DMS 273 treated with DMSO at 0.1 percent for 48 hours (cell line): Measurements from ENCODE around the gene LRIG3.
A peak's percentile ranks its signal among the peaks of the same experiment; 100 is the strongest.
"Not testable (repeated sequence)": the region's sequence is repeated elsewhere in the genome, so short reads cannot be mapped to it uniquely, and the experiment has no call there.

Source experiments
- DNase-seq: peaks from one replicate; lab custom pipeline; 2025; lab: John Stamatoyannopoulos, UW

The LRIG3 gene

DNA sequence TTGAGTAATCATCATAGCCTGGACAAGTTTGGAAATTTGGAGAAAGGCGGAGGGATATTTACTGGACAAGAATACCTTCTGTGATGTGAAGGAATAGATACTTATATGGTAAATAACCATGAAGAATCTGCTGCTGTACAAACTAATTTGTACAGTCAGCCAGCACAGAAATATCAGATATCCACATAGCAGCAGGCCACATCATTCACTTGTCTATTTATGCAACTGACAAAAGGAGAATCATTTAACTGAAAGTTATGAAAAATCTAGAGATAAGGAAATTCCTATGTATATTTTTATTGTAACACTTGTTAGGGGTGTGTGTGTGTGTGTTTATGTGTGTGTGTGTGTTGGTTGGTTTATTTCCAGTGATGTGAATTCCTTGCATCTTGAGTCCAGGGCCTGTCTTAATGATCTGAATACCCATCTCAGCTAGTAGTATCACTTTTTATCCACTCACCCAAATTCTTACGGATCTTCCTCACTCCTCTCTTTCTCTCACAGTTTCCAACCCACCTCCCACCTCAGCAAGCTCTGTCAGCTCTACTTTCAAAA is 10.5 kb upstream of the LRIG3 start:
- no peak for DNase-seq

DNA sequence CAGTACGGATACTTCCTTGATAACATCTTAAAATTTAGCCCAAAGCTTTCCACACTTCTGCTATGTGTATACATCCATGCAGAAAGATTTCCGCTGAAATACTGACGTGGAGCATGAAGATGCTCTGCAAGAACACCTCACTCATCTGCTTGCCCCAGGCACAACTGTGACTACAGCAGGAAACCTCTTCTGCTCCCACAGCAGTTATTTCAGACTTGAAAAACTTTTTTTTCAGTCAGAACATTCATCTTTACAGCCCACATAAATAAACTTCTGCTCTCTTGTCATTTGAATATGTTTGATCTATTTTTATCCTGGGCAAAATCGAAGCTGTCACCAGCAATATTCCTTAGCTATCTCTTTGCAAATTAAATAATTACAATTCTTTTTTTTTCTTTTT is 6.8 kb upstream of the LRIG3 start:
- no peak for DNase-seq

DNA sequence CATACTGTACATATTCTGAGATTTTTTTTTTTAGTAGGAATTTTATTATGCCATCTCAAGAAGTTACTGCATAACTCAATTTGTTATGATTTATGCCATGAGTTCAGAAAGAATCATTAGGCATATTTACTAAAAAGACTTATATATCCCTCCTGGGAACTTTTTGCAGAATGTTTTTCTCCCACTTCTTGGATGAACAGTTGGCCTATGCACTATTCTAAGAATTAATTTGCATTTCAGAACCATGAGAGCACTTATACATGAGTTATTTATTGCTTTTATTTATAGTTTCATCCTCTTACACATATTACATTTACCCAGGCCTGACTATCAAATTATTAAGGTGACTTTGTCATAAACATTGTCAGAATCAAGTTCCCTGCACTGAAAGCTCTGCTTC is 6.3 kb upstream of the LRIG3 start:
- no peak for DNase-seq

DNA sequence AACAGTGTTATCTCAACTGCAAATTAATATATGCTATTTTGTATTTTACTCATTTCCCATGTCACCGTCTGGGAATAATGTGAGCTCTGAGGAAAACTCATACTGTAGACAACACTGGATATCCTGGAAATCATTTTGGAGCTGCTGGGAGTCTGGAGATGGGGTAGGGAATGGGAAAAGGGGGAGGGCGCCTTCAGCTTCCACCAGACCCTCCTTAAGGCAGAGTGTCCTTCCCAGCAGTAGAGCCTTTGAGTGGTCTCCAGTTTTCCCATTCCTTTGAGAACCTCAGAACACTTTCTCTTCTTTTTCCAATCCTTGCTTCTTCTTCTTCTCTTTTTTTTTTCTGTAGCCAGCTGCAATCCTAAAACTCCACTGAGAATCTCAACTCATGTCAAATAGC is 5.4 kb upstream of the LRIG3 start:
- no peak for DNase-seq

DNA sequence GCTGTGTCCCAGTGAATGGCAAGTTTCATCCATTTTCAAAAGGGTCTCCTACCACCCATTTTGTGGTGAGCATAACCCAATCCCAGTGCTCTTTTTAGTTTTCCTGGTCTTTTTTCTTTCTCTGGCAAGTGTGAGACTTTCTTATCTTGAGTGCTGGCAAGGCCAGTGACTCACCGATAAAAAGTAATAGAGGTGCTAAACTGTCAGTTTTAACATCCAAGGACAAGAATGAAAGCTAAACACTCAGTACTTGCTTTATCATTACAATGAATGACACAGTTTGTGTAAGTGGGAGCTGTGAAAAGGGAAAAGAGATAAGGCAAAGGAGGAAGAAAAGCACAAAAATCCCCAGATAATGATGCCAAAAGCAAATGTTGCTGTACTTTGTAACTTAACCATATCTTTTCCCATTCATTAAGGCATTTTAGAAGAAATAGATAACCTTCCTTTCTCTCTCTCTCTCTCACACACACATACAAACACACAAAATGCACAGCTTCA is 4.9 kb upstream of the LRIG3 start:
- DNase-seq: no peak

DNA sequence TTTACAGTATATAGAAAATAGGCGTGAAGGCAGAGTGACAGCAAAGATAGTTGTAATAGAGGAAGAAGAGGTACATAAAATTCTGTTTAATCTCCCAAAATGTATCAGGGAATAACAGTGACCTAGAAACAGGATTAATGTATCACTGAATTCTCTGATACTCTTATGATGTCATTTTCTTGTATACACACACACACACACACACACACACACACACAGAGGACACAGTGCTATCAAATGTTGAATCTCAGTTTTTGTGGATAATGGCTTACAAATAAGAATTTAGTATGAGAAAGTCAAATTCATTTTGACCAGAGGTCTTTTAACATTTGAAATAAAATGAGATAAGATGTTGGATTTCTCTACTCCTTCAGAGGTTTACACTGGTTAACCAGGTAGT is 4.3 kb upstream of the LRIG3 start:
- no peak for DNase-seq

DNA sequence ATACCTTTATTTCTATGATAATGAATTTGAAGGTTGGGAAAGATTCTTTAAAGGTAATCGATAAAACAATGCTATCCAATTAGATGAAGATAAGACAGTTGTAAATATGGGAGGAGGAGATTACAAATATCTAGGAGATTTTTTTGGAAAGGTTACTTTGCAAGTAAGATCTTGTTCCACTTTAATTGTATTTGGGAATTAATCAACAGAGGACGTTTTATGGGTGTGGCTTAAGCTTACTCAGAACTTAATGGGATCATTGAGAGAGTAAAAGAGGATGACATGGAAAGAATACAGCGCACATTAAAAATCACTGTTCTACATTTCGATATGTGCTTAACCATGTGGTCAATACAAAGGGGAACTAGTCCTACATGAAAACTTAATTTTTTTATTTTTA is 3.5 kb upstream of the LRIG3 start:
- DNase-seq: no peak

DNA sequence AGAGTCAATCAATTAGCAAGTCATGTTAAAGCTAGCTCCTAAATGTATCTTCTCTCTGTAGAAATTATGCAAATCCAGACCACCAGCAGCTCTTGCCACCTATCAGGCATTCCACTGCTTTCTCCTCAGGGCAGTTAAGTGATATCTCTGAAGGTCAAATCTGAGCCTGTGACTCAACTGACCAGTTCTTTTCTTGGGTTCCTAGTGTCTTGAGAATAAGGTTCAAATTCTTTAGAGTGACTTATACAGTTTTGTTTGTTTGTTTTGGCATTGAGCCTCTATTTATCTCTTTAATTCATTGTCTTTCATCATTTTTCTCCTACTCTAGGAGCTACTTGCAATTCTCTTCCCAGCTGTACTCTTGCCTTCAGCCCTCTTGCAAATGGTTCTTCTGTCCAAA is 2.5 kb upstream of the LRIG3 start:
- DNase-seq: no peak

DNA sequence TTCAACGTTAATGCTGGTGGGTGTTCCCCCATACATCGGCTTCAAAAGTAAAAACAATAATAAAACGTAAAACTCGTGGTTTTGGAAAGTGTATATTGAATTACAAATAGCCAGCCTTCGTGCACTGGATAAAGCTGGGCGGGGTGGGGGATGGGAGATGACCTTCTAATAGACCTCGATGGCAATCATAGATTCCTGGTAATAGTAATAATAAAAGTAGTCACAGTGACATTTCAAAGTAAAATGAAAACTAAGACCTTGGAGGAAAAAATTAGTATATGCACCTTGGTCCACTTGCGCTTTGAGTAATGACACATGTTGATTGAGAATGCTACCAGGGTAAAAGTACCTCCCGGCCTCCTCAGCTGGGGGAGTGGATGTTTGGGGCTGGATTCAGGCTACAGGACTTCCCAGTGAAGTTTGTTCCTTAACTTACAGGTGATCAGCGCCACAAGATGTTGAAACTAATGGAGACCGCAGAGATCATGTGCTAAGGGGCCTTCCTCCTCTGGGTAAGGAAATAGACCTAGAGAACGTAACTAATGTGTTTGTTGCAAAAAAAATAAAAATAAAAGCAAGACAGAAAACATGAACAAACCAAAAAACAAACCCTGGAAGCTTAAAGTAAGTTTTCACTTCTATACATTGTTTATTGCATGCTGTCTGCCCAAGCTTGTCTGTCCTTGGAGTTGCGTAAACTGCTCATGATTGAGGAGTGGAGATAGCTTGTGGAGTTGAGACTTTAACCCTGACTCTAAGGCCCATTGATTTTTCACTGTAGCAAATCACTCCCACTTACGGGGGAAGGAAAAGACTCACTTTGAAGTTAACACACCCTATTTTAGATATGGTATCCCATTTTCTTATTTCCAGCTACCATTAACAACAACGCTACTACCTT is 907 bp upstream of the LRIG3 start:
- no peak for DNase-seq

DNA sequence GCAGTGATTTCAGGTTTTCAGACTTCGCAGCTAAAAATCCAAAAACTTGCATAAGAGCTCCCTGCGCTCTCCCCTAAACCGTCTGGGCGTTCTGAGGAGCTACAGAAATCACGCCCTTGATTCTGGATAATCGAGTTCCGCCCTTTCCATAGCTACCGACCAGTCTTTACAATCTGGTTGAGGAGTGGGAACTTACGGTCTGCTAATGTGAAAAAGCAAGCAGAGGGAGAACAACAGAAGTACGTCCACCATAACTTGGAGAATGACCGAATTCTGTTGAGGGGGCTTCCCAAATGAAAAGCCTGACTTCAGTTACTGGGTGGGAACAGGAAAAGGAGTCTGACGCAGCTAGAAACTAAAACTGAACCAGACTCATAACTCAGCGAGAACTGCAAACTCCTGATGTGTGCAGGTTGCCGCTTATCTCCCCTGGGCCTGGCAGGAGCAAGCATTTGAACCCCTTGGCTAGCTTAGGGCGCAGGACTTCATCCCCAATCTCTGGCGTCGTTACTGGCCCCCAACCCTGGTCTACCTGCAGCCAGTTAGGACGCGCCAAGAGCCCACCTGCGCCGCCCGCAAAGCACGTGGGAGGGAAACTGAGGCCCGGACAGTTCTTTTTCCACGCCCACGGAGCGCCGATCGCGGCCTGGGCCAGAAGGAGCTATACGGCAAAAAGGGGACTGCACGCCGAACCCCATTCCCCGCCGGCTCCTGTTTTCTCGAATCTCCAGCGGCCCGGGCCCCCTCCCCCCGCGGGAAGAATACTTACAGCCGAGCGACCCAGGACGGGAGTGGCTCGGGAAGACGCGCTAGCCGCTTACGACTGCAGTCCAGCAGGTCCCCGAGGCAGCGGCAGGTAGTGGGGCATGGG is 838 bp downstream of the LRIG3 start:
- DNase-seq: peak; percentile 14

DNA sequence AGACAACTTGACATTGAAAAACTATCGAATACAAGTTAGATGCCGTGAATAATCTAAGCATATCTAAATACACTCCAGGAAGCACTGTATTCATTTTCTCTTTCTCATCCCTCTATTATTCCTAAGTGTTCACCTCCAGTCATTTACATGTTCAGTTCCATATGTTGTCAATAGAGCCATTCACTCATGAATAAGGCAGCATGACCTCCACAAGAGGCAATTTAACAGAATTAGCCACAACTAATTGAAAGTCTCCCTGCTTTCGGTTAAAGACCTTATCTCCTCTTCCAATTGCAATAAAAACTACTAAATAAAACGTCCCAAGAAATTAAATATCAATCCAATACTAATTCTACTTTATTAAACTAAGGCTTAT is 1.8 kb downstream of the LRIG3 start:
- peak; percentile 7 for DNase-seq

DNA sequence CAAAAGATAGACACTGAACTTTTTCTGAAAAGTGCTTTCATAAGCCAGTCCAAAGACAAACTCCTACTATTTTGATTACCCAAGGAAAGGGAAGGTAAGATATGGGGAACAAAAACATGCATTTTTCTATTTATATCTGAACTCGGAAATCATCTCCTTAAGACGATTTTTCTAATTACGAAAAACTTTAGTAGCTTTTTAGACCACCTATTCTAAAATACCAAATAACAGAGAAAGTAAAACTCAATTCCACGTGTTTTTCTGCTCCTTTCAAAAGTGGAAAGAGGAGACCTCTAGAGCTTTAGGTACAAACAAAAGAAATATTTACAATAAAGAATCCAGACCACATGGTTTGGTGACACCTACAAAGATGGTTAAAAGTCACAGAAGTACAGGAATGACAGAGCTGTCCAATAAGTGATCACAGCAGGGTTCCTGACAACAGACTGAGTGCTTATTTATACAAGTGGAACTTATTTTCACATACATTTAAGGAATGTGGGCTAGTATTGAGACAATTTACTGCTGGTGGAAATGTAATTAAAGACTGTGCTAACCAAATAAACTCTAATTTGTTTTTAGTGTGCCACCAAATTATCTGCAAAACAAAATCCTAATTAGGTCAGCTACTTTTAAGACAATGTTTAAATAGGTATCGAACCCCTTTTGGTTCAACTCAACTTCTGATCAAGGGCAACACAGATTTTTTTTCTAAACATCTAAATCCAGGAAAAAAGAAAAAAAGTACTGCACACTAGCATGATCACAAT is 2.4 kb downstream of the LRIG3 start:
- no peak for DNase-seq

DNA sequence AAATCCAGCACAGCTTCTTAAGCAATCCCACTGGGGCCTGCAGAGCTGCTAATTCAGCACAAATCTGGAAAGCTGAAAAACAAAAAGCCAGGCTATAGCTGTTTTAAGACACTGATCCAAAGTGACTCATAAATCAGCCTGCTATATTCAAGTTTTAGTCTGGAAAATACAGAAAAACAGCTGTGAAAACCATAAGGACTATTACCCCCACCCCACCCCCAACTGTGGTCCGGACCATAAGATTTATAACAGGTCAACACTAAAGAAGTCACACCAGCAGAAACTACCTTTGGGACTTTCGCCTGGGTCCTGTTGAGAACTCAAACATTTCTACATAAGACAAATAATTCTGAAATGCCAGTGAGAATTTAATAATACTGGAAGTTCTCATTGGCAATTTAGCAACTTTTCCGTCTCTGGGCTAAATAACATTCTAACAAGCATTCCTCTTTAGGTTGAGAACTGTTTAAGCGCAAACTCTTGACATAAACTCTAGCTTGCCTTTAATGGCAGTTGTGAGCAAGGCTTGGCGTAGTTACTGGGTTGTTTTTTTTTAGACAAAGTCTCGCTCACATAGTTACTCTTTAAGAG is 3.3 kb downstream of the LRIG3 start:
- no peak for DNase-seq

DNA sequence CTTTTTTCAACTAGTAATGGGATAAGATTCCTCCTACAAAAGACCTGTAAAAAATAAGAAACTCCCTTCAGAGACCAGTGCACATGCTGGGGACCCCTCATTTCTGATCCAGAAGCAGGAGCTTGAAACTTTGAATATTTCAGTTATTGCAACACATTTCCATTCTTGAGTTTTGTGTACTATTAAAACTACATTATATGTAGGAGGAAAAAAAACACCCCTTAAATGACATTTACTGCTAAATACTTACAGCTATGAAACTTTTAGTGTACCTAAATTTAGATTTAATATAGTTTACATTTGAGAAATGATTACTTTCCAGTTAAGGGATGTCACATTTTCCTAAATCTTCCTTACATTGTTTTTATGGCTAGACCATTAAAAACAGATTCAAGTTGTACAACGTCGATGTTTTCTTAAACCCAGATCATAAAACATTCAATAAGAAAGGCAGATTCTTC is 4.1 kb downstream of the LRIG3 start:
- no peak for DNase-seq

DNA sequence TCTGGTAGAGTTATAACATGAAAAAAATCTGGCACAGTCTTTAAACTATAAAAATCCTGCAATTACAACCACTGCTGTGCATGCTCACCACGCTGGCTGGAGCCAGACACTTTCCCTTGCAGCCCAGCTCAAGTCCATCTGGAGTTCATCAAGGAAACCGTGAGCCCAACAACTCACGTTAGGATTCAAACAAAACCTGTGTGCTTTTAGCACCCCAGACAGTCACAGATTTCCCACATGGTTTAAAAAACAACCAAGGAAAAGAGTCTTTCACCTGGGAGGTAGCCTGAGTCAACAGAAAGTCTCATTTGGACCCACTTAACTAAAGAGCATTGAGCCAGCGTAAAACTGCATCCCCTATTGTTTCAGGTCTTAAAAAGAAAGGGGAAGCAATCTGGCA is 4.7 kb downstream of the LRIG3 start:
- DNase-seq: peak; percentile 70

DNA sequence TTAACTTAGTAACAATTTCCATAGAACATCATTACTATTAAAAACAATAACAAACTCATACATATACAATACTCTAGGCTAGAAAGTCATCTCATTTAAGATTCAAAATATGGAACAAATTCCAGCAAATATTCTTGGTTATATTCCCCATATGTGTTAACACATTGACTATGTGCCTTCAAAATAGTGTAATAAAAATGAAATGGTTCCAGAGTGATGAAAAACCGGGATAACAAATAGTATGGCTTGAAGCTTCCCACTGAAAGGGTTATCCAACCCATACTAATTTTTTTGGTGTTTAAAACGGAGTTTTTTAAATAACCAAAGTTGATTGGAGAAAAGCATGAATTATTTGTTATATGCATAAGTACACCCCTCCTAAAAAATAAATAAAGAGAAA is 5.3 kb downstream of the LRIG3 start:
- no peak for DNase-seq

DNA sequence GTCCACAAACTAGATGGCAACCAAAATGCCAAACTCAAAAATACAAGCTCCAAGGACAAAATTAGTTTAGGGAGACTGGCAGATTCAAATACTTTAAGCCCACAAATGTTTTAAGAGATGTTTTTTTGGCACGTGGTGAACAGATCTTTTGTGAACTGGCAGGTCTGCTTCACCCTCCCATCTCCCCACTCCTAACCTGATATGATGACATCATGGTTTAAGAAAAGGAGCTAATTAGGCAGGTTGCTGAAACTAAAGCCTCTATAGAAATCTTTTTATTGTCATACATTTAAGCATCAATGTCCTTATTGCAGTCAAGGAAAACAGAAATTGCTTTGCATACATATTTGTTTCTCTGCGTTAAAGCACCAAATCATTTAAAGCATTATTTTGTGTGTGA is 5.8 kb downstream of the LRIG3 start:
- no peak for DNase-seq

DNA sequence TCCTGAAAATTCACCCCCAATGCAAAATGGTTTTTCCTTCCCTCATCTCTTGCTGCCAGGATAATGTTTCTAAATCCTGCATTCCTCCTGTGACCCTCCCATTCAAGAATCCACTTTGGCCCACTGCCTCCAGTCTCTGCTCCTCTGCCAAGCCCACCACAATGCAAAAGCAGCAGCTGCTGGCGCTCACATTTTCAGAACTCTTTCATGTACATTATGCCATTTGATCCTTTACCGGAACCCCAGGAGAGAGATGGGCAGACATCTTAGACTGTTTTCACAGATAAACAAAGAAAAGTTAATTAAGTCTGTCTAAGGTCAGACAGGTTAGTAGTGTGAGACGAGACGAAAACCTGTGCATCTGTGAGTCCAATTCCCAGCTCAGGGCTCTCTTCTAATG is 12.9 kb downstream of the LRIG3 start:
- no peak for DNase-seq

DNA sequence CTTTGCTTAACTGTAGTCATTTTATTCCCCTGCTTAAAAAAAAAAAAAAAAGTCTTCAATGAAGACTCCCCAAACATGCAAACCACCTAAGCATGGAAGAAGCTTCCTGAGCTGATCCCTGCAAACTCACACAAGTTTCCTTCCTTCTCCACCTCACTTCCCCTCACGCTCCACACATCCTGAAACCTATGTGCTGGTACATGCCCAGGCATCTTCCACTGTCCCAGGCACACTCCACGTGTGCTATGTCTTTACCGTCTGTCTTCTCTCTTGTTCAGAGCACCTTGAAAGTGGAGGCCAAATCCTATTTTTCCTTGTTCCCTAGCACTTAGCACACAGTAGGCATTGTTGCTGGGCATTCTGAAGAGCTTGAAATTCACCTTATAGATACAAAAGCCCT is 13.4 kb downstream of the LRIG3 start:
- DNase-seq: no peak

DNA sequence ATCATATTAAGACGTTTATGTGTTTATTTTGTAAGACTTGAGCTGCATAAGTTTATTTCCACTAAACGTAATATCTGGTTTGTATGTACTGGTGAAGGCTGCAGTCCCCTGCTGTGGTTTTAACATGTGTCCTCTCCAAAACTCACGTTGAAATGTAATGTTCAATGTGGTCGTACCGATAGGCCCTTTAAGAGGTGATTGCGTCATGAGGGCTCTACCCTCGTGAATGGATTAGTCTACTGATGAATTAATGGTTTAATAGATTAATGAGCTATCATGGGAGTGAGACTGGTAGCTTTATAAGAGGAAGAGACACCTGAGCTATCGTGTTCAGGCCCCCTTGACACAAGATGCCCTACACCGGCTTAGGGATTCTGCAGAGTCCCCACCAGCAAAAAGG is 14.9 kb downstream of the LRIG3 start:
- no peak for DNase-seq

DNA sequence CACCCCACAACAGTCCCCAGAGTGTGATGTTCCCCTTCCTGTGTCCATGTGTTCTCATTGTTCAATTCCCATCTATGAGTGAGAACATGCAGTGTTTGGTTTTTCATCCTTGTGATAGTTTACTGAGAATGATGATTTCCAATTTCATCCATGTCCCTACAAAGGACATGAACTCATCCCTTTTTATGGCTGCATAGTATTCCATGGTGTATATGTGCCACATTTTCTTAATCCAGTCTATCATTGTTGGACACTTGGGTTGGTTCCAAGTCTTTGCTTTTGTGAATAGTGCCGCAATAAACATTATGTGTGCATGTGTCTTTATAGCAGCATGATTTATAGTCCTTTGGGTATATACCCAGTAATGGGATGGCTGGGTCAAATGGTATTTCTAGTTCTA is 17.6 kb downstream of the LRIG3 start:
- DNase-seq: not testable (repeated sequence)

DNA sequence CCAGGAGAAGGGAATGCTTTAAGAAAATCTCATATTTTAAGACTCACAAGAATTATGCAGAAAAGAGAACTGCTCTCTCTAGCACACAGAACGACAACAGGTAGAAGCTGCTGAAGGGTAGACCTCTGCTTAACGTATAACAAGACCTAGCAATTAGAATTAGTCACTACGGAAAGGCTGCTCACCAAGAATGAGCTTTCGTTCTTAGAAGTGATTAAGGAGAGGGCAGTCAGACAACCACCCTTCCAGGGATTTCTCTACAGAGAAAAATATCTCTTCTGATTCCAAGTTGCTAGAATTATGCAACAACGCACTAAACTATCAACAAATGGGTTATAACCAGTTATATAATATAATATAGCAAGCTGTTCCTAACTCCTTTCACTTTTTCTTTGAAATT is 18.6 kb downstream of the LRIG3 start:
- no peak for DNase-seq
